NCI-H2227 treated with DMSO at 0.1 percent for 48 hours (cell line): Measurements from ENCODE around the gene NSL1.
A peak's percentile ranks its signal among the peaks of the same experiment; 100 is the strongest.
"Not testable (repeated sequence)": the region's sequence is repeated elsewhere in the genome, so short reads cannot be mapped to it uniquely, and the experiment has no call there.

Source experiments
- DNase-seq: peaks from one replicate; lab custom pipeline; 2025; lab: John Stamatoyannopoulos, UW

The NSL1 gene

DNA sequence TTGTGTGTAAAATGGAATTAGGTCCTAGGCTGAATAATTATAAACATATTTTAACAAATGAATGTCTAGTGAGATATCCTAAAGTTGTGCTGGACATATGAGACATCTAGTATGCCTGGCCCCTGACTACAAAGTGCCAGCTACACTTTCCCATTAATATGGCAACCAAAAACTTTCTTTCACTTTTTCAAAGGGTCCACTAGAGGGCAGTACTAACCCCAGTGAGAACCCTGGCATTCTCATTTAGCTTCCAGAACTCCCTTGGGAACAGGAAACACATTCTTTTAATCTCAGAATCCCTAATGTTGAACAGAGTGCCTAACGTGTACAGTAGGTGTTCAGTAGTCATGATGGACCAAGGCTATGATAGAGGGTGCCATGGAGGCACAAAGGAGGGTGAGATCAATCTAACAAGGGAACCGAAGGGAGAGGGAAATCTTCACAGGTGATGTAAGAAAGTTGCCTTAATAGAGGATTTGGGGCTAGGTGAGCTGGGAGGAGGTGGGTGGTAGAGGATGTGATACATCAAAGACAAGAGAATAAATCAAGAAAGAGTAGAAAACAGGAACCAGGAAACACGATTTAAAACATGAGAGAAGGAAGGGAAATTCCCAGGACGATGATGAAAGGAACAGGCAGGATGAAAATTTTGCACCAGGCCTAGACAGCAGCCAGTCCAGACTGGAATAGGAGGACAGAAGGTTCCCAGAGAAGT lies 41.6 kb downstream of the NSL1 start:
- peak; percentile 38 for DNase-seq

DNA sequence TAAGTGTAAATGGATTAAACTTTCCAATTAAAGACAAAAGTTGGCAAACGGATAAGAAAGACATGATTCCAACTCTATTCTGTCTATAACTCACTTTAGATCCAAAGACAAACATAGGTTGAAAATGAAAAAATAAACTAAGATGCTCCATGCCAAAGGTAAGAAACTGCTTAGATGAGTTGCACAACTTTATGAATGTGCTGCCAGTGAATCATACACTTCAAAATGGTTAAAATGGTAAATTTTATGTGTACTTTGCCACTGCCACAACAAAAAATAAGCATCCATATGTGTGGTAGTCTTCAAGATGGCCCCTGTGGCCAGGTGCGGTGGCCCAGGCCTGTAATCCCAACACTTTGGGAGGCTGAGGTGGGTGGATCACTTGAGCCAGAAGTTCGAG lies 45.0 kb downstream of the NSL1 start:
- no peak for DNase-seq

DNA sequence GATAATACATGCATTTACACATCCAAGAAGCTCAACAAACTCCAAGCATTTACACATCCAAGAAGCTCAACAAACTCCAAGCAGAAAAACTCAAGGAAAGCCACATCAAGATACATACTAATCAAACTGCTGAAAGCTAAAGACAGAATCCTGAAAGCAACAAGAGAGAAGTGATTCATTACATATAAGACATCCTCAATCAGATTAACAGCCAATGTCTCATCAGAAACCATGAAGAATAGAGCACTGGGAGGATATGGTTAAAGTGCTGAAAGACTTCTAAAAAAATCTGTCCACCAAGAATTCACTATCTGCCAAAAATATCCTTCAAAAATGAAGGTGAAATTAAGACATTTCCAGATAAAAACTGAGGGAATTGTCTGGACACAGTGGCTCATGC lies 46.3 kb downstream of the NSL1 start:
- DNase-seq: no peak

DNA sequence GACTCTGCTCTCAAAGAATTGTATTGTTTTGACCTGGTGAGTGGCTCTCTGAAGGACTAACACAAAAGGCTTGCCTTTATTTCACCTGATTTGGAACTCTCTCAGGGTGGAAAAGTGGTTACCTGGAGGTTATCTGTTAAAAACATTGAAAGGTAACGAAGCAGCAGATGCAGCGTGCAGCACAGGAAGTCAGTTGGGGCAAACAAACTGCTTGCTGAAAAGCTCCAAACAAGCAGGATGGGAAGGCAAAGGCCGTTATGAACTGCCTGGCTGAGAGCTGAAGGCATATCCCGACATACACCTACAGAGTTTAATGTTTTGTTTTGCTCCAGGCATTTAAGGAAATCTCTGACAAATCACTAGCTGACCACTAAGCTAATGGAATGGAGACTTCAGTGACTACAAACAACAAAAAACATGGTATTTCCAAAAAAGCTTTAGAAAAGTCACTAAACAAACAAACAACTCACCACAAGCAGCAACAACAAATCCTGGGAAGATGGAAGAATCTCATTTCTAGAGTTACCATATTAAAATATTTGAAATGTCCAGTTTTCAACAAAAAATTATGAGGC lies 47.6 kb downstream of the NSL1 start:
- DNase-seq: no peak

DNA sequence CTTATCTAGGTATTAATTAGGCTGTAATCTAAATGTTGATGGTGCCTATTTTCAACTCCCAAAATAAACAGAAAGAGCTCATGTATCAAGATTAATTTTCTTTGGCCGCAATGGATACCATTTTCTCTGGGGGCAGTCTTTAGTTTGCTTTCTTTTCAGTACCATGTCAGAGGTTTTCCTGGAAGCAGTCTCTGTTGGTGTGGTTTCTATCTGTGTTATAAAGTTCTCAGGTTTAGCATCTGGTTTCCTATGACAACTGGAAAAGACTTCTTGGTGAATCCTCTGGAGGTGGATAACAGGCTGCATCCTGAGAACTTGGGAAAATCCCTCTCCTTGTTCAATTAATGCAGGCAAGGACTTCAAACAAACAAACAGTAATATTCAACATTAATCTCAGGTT lies 53.2 kb downstream of the NSL1 start:
- no peak for DNase-seq

DNA sequence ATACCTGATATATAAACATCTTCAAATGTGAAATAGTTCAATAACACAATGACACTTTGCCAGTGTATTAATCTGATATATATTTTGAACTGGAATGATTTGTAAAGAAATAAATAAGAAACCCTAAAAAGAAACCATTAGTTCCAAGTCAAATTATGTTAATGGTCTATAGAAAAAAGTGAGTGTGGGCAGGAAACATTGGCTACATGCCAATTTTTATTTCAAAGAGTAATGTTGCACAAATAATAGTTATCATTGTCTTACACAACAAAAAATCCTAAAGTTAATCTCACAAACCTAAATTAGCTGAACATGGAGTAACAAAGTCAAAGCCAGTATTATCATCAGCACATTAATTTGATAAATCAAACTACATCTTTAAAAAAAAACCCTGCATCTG lies 54.0 kb downstream of the NSL1 start:
- DNase-seq: no peak

DNA sequence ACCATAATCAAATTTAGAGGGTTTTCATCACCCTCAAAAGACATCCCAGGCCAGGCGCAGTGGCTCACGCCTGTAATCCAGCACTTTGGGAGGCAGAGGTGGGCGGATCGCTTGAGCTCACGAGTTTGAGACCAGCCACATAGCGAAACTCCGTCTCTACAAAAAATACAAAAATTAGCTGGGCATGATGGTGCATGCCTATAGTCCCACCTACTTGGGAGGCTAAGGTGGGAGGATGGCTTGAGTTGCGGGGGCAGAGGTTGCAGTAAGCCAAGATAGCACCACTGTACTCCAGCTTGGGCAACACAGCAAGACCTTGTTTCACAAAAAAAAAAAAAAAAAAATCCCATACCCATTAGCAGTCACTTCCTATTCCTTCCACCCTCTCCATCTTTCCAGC lies 58.5 kb downstream of the NSL1 start:
- DNase-seq: no peak

DNA sequence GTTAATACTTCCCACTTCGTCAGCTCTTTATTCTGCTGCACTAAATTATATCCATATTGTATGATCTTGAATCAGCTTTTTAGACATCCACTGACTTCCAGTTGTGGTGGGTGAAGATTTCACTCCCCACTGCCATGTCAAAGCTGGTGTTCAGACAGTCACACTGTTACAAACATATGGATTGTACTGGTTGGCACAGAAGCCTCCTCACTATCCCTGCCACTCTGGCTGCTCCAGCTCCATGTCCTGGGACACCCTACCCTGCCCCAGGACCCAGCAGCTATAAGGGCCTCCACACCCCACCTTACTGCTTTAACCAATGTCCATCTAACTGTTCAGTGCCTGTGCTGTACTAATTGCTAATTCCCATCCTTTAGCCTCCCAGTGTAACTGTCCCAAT lies 59.9 kb downstream of the NSL1 start:
- DNase-seq: no peak

DNA sequence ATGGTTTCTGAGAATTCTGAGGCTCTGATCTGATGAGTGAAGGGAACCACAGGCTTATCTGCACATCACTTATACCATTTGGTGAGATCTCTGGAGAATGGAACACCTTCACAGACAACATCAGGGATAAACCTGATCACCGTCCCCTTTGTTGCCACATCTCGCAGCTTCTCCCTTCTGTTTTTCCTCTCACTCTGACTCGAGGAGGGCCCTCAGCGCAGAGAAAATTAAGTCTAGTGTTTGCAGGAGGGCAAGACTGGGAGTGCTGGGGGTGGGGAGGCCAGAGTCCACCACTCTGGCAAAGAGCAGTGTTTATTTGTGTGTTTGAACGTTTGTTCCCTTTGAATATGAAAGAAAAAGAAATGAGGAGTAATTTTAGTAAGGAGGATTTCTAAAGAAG lies 63.0 kb downstream of the NSL1 start:
- peak; percentile 32 for DNase-seq

DNA sequence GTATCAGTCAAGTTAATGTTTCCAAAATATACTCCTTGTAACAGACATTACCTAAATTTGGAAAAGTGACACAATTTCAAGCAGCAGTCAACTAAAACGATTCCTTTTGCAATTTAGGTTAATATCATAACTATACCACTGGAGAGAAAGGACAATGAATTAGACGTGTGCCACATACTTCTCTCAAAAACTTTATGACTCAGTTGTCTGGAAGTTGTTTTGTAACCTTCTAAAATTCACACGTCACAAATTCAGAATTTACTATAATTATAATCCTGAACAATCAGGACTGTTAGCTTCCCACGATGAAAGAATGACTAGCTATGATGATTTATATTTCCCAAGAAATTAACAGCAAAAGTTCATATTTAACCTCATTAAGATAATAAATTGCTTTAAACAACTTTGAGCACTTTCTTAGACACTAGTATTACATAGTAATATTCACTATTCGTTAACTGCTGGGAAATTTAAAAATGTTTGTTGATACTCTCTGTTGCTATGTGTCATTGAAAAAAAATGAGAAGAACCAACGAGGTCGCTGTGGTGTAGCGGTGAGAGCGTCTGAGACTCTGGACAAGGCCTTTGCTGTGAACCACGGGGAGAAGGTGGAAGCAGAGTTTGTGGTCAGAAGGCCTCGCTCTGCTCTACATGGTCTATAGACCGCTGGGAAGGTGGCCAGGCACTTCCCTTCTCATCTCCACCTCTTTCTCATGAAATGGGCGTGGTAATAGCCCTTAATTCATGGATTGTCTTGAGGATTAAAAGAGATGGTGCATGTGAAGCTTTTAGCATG lies 64.0 kb downstream of the NSL1 start:
- DNase-seq: no peak

DNA sequence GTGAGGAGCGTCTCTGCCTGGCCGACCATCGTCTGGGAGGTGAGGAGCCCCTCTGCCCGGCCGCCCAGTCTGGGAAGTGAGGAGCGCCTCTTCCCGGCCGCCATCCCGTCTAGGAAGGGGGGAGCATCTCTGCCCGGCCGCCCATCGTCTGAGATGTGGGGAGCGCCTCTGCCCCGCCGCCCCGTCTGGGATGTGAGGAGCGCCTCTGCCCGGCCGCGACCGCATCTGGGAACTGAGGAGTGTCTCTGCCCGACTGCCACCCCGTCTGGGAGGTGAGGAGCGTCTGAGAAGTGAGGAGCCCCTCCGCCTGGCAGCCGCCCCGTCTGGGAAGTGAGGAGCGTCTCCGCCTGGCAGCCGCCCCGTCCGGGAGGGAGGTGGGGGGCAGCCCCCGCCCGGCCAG lies 66.9 kb downstream of the NSL1 start:
- not testable (repeated sequence) for DNase-seq

DNA sequence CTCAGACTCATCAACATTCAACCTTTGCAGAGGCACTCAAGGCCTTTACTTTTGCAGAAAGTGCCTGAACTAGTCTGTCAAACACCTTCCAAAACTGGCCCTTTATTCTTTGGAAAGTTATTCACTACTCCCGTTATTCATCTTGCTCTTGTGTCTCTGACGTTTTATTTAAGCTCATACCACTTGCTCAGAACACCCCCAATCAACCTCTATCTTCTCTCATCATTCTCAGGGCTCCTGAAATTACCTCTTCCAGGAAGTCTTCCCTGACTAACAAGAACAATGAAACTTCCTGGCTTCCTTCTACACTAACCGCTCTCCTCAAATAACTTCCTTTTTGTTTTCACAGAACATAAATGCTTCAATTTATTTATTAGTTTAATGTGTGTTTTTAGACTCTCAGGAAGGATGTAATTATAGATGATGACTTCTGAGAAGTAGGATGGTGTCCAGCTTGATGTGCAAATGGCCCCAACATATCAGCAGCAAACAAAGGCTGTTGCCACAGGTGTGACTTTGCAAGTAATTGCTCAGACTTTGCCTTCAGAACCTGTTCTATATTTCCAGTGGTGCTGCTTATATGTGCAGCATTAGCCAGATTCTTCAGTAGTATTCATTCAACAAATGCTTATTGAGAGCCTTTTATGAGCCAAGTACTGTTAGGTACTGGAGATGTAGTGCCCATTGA lies 69.2 kb downstream of the NSL1 start:
- no peak for DNase-seq

DNA sequence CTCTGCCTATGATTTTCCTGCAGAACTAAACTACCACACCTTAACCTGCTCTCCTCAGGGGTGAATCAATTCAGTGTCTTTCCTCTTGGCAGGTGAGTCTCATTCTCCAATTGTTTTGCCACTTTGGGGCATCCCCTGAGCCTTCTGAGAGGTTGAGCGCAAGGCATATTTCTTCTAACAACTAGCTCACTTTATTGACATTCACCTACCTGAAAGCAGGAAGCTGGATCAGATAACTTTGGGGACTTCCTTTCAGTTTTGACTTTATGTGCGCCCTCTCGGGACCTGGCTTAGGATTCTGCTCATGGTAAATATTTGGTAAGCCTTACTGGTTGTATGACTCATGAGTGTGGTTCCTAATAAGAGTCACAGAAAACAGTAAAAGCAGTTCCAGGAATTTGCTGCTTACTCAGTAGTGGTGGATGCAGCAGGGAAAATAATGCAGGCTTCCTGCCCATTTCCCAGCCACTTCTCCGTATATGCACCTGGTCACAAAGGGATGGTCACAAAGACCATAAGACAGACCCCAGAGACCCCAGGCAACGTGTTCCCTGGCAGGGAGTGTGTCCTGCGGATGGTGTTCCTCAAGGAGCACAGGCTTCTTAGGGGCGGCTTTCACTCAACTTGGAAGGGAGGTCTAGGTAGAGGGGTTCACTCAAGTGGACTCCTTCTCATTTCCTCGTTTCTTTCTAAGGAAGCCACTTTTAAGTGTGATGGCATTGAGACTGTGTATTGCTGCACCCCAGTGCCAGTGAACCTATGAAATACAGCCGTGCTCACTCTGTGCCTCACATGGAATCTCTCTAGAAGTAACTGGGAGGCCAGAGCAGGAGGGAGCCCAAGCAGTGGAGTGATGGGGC lies 70.0 kb downstream of the NSL1 start:
- DNase-seq: no peak

DNA sequence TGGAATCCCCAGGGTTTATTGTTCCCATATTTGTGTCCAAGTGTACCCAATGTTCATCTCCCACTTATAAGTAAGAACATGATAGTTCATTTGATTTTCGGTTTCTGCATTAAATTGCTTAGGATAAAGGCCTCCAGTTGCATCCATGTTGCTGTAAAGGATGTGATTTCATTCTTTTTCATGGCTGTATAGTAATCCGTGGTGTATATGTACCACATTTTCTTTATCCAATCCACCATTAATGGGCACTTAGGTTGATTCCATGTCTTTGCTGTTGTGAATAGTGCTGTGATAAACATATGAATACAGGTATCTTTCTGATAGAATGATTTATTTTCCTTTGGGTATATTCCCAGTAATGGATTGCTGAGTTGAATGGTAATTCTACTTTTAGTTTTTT lies 71.9 kb downstream of the NSL1 start:
- no peak for DNase-seq

DNA sequence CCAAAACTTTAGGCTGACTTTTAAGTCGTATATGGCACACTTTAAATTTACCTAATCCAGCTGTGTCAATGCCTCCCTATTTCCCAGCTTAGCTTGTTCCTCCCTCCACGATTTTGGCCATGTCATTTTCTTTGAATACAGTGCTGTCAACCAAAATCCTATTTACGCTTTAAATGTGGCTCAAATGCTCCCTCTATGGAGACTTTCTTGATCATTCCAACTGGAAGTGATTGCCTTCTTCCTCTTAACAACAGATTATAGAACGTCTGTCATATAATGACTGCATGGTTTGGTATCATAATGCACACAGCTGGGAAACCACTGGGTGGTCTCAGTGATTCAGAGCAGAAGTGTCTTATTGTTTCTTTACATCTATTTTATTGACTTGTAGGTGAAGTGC lies 73.1 kb downstream of the NSL1 start:
- DNase-seq: peak; percentile 15

DNA sequence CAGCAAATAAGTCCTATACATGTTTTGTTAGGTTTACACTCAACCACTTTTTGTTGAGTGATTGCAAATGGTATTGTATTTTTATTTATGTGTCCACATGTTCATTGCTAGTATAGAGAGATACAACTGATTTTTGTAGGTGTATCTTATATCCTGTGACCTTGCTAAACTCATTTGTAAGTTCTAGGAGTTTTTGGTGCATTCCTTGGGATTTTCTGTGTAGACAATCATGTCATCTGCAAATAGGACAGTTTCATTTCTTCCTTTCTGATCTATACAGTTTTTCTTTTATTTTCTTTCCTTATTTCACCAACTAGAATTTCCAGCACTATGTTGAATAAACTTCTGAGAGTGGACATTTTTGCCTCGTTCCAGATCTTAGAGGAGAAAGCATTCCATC lies 75.4 kb downstream of the NSL1 start:
- DNase-seq: no peak

DNA sequence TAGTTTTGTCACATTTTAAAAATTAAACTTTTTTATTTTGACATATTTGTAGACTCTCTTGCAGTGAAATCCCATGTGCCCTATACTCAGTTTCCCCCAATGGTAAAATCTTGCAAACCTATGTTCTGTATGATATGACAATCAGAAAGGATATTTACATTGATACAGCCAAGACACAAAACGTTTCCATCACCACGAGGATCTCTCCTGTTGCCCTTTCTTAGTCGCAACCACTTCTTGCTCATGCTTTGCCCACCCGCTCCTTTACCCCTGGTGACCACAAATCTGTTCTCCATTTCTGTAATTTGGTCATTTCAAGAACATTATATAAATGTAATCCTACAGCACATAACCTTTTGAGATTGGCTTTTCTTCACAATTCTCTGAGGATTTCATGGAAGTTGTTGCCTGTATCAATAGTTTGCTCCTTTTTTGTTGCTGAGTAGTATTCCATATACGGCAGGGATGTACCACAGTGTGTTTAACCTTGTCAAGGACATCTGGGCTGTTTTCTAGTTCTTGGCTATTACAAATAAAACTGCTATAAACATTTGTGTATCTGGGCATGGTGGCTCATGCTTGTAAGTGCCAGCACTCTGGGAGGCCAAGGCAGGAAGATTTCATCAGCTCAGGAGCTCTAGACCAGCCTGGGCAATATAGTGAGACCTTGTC lies 78.0 kb downstream of the NSL1 start:
- DNase-seq: no peak

DNA sequence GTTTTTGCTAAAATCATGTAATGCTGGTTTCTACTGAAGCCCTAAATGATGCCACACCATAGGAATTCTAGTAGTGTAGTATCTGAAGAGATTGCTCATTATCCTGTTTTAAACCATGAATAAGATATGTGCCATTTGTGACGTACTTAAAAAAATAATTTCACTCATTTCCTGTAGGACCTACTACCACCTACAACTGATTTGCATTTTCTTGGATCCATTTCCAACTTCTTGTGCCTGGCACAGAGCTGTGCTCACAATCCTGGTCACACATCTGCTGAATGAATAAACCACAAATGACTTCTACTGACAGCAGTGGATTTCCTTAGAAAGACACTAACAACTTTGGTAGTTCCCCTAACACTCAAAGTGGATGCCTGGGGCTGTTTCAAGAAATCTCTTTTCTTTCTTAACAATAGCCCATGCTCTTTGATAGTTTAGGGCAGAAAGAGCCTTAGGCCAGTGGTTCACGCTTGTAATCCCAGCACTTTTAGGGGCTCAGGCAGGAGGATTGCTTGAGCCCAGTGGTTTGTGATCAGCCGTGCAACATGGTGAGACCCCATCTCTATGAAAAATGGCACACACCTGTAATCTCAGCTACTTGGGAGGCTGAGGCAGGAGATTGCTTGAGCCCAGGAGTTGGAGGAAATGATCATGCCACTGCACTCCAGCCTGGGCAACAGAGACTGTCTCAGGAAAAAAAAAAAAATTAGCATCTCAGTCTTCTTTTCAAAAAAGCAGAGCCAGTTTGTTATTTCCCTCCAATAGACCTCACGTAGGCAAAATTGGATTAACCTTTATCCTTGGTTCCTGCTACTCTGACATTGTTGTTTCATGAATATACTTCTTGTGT lies 78.9 kb downstream of the NSL1 start:
- DNase-seq: no peak

DNA sequence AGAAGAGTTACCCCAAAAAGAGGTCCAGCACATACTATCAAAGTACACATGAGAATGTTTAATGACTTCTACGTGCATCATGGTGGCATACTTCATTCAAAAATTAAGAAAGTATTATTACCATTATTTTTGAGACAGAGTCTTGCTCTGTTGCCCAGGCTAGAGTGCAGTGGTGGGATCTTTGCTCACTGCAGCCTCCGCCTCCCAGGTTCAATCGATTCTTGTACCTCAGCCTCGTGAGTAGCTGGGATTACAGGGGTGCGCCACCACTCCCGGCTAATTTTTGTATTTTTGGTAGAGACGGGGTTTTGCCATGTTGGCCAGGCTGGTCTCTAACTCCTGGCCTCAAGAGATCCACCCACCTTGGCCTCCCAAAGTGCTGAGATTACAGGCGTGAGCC lies 79.6 kb downstream of the NSL1 start:
- not testable (repeated sequence) for DNase-seq

DNA sequence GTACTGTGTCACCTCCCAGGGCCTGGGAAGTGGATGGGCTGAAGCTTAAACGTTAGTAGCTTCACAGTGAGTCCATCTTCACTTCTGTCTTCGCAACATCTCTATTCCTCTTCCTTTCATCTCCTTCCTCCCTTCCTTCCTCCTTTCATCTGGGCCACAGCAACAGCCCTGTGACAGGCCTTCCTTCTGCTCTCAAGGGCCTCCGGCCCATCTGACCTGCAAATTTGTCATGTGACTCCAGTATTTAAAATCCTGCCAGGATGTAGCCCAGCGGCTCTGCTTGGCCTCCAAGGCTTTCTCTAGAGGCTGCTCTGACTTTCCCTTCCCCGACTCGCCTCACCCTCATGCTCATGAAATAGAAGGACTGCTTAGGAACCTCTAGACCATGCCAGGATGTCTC lies 81.0 kb downstream of the NSL1 start:
- DNase-seq: no peak
